HEK293 (cell line): ENCODE results near the gene XAF1.

Experiments
- CTCF ChIA-PET: fragments of 350-600 bp; formaldehyde crosslinking; extraction: SDS; loops from one replicate; lab custom pipeline; 2021; ENCODE audit warnings: antibody characterized with exemption; lab: Yijun Ruan, JAX
- POLR2A ChIA-PET: fragments of 300-600 bp; formaldehyde crosslinking; extraction: SDS; loops from one replicate; lab custom pipeline; 2020; ENCODE audit warnings: antibody characterized with exemption, inconsistent platforms; lab: Yijun Ruan, JAX
- H3K27ac ChIP-seq: fragments of 200-500 bp; sonication (Bioruptor generic); 2 replicates; pipeline ENCODE4 v1.5.1; 2014; ENCODE audit warnings: low read depth, low read length, control low read depth, inconsistent platforms; ENCODE audit errors: extremely low read depth
- H3K36me3 ChIP-seq, 2 experiments: fragments of 200-500 bp in 1 of 2; sonication (Bioruptor generic) in 1 of 2; 1 replicate in 1 of 2; 2 replicates in 1 of 2; pipeline ENCODE4 v1.5.1; 2014 to 2017; ENCODE audit warnings: inconsistent platforms in 2 of 2, low read length in 2 of 2; ENCODE audit not compliant: control insufficient read depth in 2 of 2, insufficient read depth in 1 of 2
- H3K4me1 ChIP-seq: fragments of 200-500 bp; sonication (Bioruptor generic); 2 replicates; pipeline ENCODE4 v1.5.1; 2014; ENCODE audit warnings: mild to moderate bottlenecking, low read length, inconsistent platforms; ENCODE audit not compliant: control insufficient read depth, insufficient read depth
- H3K4me3 ChIP-seq: 2 replicates; pipeline ENCODE4 v1.5.1; 2011; ENCODE audit warnings: low read depth, mild to moderate bottlenecking, control low read depth, low read length, moderate library complexity
- H3K9me3 ChIP-seq: fragments of 200-500 bp; sonication (Bioruptor generic); 2 replicates; pipeline ENCODE4 v1.5.1; 2014; ENCODE audit warnings: low read depth, low read length, inconsistent platforms; ENCODE audit not compliant: control insufficient read depth, insufficient read depth
- HOXD13 ChIP-seq: sonication (generic); formaldehyde crosslinking; IDR thresholded peaks from 2 replicates; pipeline ENCODE4 v1.8.0; 2022; ENCODE audit warnings: missing genetic modification reagents, borderline replicate concordance
- MYNN ChIP-seq: fragments of 450-650 bp; formaldehyde crosslinking; IDR thresholded peaks from 2 replicates; pipeline ENCODE4 v1.5.1; 2016; ENCODE audit warnings: missing biosample characterization, missing genetic modification characterization, borderline replicate concordance
- PRDM1 ChIP-seq: fragments of 450-650 bp; formaldehyde crosslinking; IDR thresholded peaks from 2 replicates; pipeline ENCODE4; 2016; ENCODE audit warnings: missing biosample characterization, missing genetic modification characterization
- ZBTB17 ChIP-seq: fragments of 450-650 bp; formaldehyde crosslinking; IDR thresholded peaks from 2 replicates; pipeline ENCODE4 v1.5.1; 2016; ENCODE audit warnings: missing biosample characterization, missing genetic modification characterization
- ZNF132 ChIP-seq: fragments of 450-650 bp; formaldehyde crosslinking; IDR thresholded peaks from 2 replicates; pipeline ENCODE4 v1.5.1; 2017; ENCODE audit warnings: missing biosample characterization, missing genetic modification characterization, borderline replicate concordance
- ZNF169 ChIP-seq: fragments of 450-650 bp; formaldehyde crosslinking; IDR thresholded peaks from 2 replicates; pipeline ENCODE4 v1.5.1; 2016; ENCODE audit warnings: missing biosample characterization, missing genetic modification characterization
- ZNF184 ChIP-seq: fragments of 450-650 bp; IDR thresholded peaks from 2 replicates; pipeline ENCODE4 v1.5.1; 2018; ENCODE audit warnings: missing biosample characterization, mild to moderate bottlenecking, missing genetic modification characterization
- ZNF202 ChIP-seq: fragments of 450-650 bp; formaldehyde crosslinking; IDR thresholded peaks from 2 replicates; pipeline ENCODE4 v1.5.1; 2016; ENCODE audit warnings: missing biosample characterization, missing genetic modification characterization, borderline replicate concordance
- ZNF221 ChIP-seq: fragments of 450-650 bp; formaldehyde crosslinking; IDR thresholded peaks from 2 replicates; pipeline ENCODE4 v1.5.1; 2017; ENCODE audit warnings: missing biosample characterization, missing genetic modification characterization, borderline replicate concordance
- ZNF274 ChIP-seq, 2 experiments: fragments of 200-500 bp in 1 of 2; fragments of 450-650 bp in 1 of 2; sonication (Bioruptor generic) in 1 of 2; formaldehyde crosslinking in 1 of 2; IDR thresholded peaks; 2 replicates each; pipeline versions ENCODE4 v1.5.1 to v1.6.1; 2014 to 2016; ENCODE audit warnings: borderline replicate concordance in 1 of 2, inconsistent platforms in 1 of 2, low read length in 1 of 2, missing biosample characterization in 1 of 2, missing genetic modification characterization in 1 of 2
- ZNF501 ChIP-seq: fragments of 450-650 bp; formaldehyde crosslinking; IDR thresholded peaks from 2 replicates; pipeline ENCODE4 v1.5.1; 2016; ENCODE audit warnings: missing biosample characterization, missing genetic modification characterization
- ZNF560 ChIP-seq: fragments of 450-650 bp; formaldehyde crosslinking; IDR thresholded peaks from 2 replicates; pipeline ENCODE4 v1.5.1; 2017; ENCODE audit warnings: missing biosample characterization, missing genetic modification characterization, borderline replicate concordance
- ZNF571 ChIP-seq: fragments of 450-650 bp; formaldehyde crosslinking; IDR thresholded peaks from 2 replicates; pipeline ENCODE4 v1.5.0; 2017; ENCODE audit warnings: missing biosample characterization, missing genetic modification characterization
- ZNF621 ChIP-seq: fragments of 450-650 bp; formaldehyde crosslinking; IDR thresholded peaks from 2 replicates; pipeline ENCODE4 v1.5.1; 2017; ENCODE audit warnings: missing biosample characterization, missing genetic modification characterization
- ZNF791 ChIP-seq: fragments of 450-650 bp; formaldehyde crosslinking; IDR thresholded peaks from 2 replicates; pipeline ENCODE4 v1.5.1; 2016; ENCODE audit warnings: missing biosample characterization, missing genetic modification characterization
- TF ChIP-seq, protein P1 (sequence below): fragments of 450-650 bp; formaldehyde crosslinking; IDR thresholded peaks from 2 replicates; pipeline ENCODE4 v1.5.1; 2016; ENCODE audit warnings: missing biosample characterization, missing genetic modification characterization
- TF ChIP-seq, protein P2 (sequence below): fragments of 450-650 bp; formaldehyde crosslinking; IDR thresholded peaks from 2 replicates; pipeline ENCODE4 v1.5.1; 2017; ENCODE audit warnings: missing biosample characterization, missing genetic modification characterization

The XAF1 gene

DNA sequence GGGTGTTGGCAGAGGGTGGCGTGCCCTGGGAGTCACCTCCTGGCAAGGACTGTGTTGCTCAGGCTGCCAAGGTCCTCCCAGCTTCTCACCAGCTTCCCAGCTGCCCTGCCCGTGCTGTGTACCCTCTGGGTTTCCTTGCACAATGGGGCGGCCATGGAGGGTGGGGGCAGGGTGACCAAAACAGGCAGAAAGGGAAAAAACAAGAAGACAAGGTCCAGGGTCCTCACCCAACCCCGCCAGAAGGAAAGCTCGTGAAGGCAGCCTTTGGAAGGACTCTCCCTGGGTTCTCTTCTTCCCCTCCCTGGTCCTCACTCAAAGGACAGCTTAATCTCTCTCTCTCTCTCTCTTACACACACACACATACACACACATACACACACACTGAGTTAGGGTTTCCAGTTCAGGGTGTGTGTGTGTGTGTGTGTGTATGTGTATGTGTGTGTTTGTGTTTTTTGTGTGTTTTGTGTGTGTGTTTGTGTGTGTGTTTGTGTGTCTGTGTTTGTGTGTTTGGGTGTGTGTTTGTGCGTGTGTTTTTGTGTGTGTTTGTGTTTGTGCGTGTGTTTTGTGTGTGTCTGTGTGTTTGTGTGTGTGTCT lies 44.7 kb upstream of the XAF1 start:
- Histone ChIP-seq H3K9me3 (no peaks in the 10 kb centered on the region), H3K4me1 (no peaks in the 10 kb centered on the region), H3K36me3 (no peaks in the 10 kb centered on the region), H3K27ac (no peak overlapping the region), H3K4me3 (no peak overlapping the region)
- ChIA-PET CTCF (interaction anchor here (0.5 to 0.6 kb wide), 2 partner anchors 143 to 169 kb away, joined by 3 read pairs; no protein-coding TSS in a partner anchor), POLR2A (no interaction called here)
- TF ChIP-seq PRDM1 (no peak), ZNF501 (tag by site-specific recombination) (no peak), ZNF274 (IDR thresholded peaks at IDR 0.05; ENCODE audit: low read length) (no peak), ZNF274 (tag by site-specific recombination; IDR thresholded peaks at IDR 0.05; ENCODE audit: borderline replicate concordance) (0 out of 2 replicates have a peak, but pooled peaks have one; percentile 22), ZNF132 (no peak), ZNF571 (tag by site-specific recombination) (no peak), ZNF221 (tag by site-specific recombination) (no peak), ZNF621 (tag by site-specific recombination) (no peak), HOXD13 (CRISPR knock-in tag) (no peak), ZNF202 (no peak)
- TF ChIP-seq, protein P1, sequence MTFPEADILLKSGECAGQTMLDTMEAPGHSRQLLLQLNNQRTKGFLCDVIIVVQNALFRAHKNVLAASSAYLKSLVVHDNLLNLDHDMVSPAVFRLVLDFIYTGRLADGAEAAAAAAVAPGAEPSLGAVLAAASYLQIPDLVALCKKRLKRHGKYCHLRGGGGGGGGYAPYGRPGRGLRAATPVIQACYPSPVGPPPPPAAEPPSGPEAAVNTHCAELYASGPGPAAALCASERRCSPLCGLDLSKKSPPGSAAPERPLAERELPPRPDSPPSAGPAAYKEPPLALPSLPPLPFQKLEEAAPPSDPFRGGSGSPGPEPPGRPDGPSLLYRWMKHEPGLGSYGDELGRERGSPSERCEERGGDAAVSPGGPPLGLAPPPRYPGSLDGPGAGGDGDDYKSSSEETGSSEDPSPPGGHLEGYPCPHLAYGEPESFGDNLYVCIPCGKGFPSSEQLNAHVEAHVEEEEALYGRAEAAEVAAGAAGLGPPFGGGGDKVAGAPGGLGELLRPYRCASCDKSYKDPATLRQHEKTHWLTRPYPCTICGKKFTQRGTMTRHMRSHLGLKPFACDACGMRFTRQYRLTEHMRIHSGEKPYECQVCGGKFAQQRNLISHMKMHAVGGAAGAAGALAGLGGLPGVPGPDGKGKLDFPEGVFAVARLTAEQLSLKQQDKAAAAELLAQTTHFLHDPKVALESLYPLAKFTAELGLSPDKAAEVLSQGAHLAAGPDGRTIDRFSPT (tag by site-specific recombination), result no peak
- TF ChIP-seq, protein P2, sequence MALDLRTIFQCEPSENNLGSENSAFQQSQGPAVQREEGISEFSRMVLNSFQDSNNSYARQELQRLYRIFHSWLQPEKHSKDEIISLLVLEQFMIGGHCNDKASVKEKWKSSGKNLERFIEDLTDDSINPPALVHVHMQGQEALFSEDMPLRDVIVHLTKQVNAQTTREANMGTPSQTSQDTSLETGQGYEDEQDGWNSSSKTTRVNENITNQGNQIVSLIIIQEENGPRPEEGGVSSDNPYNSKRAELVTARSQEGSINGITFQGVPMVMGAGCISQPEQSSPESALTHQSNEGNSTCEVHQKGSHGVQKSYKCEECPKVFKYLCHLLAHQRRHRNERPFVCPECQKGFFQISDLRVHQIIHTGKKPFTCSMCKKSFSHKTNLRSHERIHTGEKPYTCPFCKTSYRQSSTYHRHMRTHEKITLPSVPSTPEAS (tag by site-specific recombination), result peak; percentile 95

DNA sequence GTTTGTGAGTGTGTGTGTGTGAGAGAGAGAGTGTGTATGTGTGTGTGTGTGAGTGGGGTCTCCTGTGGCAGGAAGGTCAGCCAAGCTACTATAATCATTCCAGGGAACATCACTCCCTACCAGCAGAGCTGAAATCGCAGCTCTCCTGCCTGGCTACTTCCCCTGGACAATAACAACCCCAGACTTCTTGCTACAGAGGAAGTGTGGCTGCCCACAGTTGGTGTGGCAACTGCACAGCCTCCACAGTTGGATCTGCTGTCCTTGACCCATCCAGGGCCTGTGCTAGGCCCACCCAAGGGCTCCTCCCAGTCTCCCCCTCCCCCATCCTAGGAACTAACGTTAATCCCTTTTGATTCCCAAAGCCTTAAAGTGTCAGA lies 44.2 kb upstream of the XAF1 start:
- Histone ChIP-seq H3K4me3 (no peak overlapping the region), H3K36me3 (no peaks in the 10 kb centered on the region), H3K9me3 (no peaks in the 10 kb centered on the region), H3K4me1 (no peaks in the 10 kb centered on the region), H3K27ac (no peak overlapping the region)
- TF ChIP-seq ZNF791 (tag by site-specific recombination) (no peak), ZNF169 (tag by site-specific recombination) (no peak), MYNN (tag by site-specific recombination) (no peak)
- ChIA-PET CTCF (interaction anchor here (0.5 to 1.9 kb wide), 5 partner anchors 45 to 290 kb away, joined by 3 to 5 read pairs (median 4); no protein-coding TSS in a partner anchor), POLR2A (no interaction called here)

DNA sequence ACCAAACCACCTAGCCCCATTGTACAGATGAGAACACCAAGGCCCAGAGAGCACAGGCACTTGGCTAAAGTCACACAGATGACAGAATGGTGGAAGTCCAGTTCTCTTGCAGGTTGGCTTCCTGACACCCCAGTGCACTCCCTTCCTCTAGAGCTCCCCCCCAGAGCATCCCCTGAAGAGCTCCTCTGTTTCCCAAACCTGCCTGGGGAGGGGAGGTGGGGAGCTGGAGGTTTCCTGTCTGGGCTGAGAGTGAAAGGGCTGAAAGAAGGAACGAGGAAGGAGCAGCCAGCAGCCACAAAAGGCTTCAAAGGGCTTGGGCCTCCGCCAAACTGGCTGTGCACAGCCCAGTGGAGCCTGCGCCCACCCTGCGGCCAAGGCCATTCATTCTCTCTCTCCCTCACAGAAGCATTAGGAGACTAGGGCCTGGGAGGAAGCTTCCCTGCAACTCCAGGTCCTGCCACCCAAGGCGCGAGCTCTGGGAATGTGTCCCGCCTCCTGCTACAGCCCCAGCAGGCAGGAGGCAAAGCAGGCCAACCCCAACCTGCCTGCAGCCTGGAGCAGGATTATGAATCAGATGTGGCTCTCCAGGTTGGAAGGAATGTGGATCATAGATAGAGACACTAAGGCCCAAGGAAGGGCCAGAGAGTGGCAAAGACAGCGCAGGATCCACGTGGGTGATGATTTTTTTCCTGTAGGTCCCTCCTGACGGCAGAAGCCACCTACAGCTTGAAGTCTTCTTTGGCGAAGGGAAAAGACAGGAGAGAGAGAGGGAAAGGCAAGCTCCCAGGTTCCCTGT lies 43.6 kb upstream of the XAF1 start:
- ChIA-PET CTCF (interaction anchor here (0.5 to 2.8 kb wide), 9 partner anchors 10 to 300 kb away, joined by 4 to 13 read pairs (median 4); partner anchors contain the start of gene RNASEK), POLR2A (no interaction called here)
- H3K27ac ChIP-seq, result no peak overlapping the region

More for the DNA sequence above, 43.6 kb upstream of the XAF1 start:
- TF ChIP-seq ZNF184 (tag by site-specific recombination) (no peak), ZNF560 (tag by site-specific recombination) (no peak), ZBTB17 (tag by site-specific recombination) (peak; percentile 30; the same call in 1 of the 2 replicates)
- Histone ChIP-seq H3K4me1 (no peaks in the 10 kb centered on the region), H3K4me3 (no peak overlapping the region), H3K36me3 (no peaks in the 10 kb centered on the region), H3K9me3 (no peaks in the 10 kb centered on the region)
